Immature natural killer cell (primary cell): ENCODE results near the gene NLRC3. TPM values are rescaled to one million over a fixed set of nuclear protein-coding genes. Genes with fewer than 3 reads are reported as not detected.

Experiments used
- DNase-seq, 3 donors: peaks; one replicate each; pipeline ENCODE4 v3.0.0; 2022; ENCODE audit warnings: mixed read lengths in 1 of 3
- H3K27ac Mint-ChIP-seq, 6 donors: one replicate each; pipeline ENCODE4 v1.8.0; 2020; ENCODE audit warnings: mixed read lengths in 6 of 6, mild to moderate bottlenecking in 5 of 6, inconsistent platforms in 4 of 6, moderate library complexity in 3 of 6
- H3K27me3 Mint-ChIP-seq, 3 donors: one replicate each; pipeline ENCODE4 v1.8.0; 2020 to 2021; ENCODE audit warnings: low read depth in 3 of 3, mild to moderate bottlenecking in 3 of 3, mixed read lengths in 3 of 3, moderate library complexity in 3 of 3, inconsistent platforms in 1 of 3
- H3K36me3 Mint-ChIP-seq, 3 donors: one replicate each; pipeline ENCODE4 v1.8.0; 2020; ENCODE audit warnings: mixed read lengths in 3 of 3, inconsistent platforms in 2 of 3, mild to moderate bottlenecking in 2 of 3
- H3K4me1 Mint-ChIP-seq, 2 donors: one replicate each; pipeline ENCODE4 v1.8.0; 2020; ENCODE audit warnings: inconsistent platforms in 2 of 2, mild to moderate bottlenecking in 2 of 2, mixed read lengths in 2 of 2, moderate library complexity in 1 of 2
- H3K4me3 Mint-ChIP-seq, 5 donors: one replicate each; pipeline ENCODE4 v1.8.0; 2020; ENCODE audit warnings: mild to moderate bottlenecking in 5 of 5, mixed read lengths in 5 of 5, inconsistent platforms in 3 of 5, moderate library complexity in 3 of 5
- H3K9me3 Mint-ChIP-seq, 6 donors: one replicate each; pipeline ENCODE4 v1.8.0; 2020; ENCODE audit warnings: mild to moderate bottlenecking in 6 of 6, mixed read lengths in 6 of 6, inconsistent platforms in 4 of 6, moderate library complexity in 3 of 6
- polyA plus RNA-seq, 3 donors: library from polyadenylated mRNA; unstranded; fragments of 300-500 nt; fragmentation: Illumina TruSeq; gene quantifications; one replicate each; pipeline ENCODE4 v1.2.3, GENCODE V29; 2021

NLRC3 gene
- polyA plus RNA-seq, 3 donors from 2014 or later, result 18.3 to 68.0 (median 24.9) TPM

GRCh38 chr16:3580686-3581085, 3.5 kb upstream of the NLRC3 start:
- peak overlapping the region in 5 of 6 donors; percentile 10 to 67 (median 64) for H3K27ac Mint-ChIP-seq

GRCh38 chr16:3580251-3580651, 3.0 kb upstream of the NLRC3 start:
- no peak for DNase-seq
- H3K4me3 Mint-ChIP-seq, result peak overlapping the region in 4 of 5 donors; percentile 26 to 99 (median 83)
- peaks cover 0 to 15% (median 11%) of the 10 kb centered on the region in 3 donors for H3K27me3 Mint-ChIP-seq
- H3K27ac Mint-ChIP-seq, result peak overlapping the region; percentile 10 to 100 (median 70)
- peaks cover 50 to 64% of the 10 kb centered on the region in 2 donors for H3K4me1 Mint-ChIP-seq
- H3K36me3 Mint-ChIP-seq, result peaks cover 0 to 4% (median 0%) of the 10 kb centered on the region in 3 donors
- H3K9me3 Mint-ChIP-seq, result no peaks in the 10 kb centered on the region

More at GRCh38 chr16:3580686-3581085, 3.5 kb upstream of the NLRC3 start:
- peaks cover 50 to 64% of the 10 kb centered on the region in 2 donors for H3K4me1 Mint-ChIP-seq
- peaks cover 0 to 19% (median 11%) of the 10 kb centered on the region in 3 donors for H3K27me3 Mint-ChIP-seq
- no peak for DNase-seq
- H3K36me3 Mint-ChIP-seq, result peaks cover 0 to 4% (median 0%) of the 10 kb centered on the region in 3 donors
- H3K9me3 Mint-ChIP-seq, result no peaks in the 10 kb centered on the region
- H3K4me3 Mint-ChIP-seq, result peak overlapping the region in 4 of 5 donors; percentile 18 to 99 (median 46)

GRCh38 chr16:3579776-3580175, 2.6 kb upstream of the NLRC3 start:
- no peak for DNase-seq
- no peaks in the 10 kb centered on the region for H3K9me3 Mint-ChIP-seq
- H3K4me1 Mint-ChIP-seq, result peaks cover 50 to 64% of the 10 kb centered on the region in 2 donors

GRCh38 chr16:3578610-3579551, 1.7 kb upstream of the NLRC3 start:
- peak; percentile 84 to 85 (median 85) for DNase-seq
- no peaks in the 10 kb centered on the region for H3K9me3 Mint-ChIP-seq
- H3K4me1 Mint-ChIP-seq, result peaks cover 48 to 67% of the 10 kb centered on the region in 2 donors
- H3K27ac Mint-ChIP-seq, result peak overlapping the region; percentile 94 to 100 (median 98)
- H3K27me3 Mint-ChIP-seq, result peaks cover 0 to 15% (median 7%) of the 10 kb centered on the region in 3 donors
- H3K36me3 Mint-ChIP-seq, result peaks cover 0 to 4% (median 0%) of the 10 kb centered on the region in 3 donors
- peak overlapping the region; percentile 93 to 99 (median 99) for H3K4me3 Mint-ChIP-seq

More at GRCh38 chr16:3579776-3580175, 2.6 kb upstream of the NLRC3 start:
- H3K27me3 Mint-ChIP-seq, result peaks cover 0 to 15% (median 11%) of the 10 kb centered on the region in 3 donors
- peak overlapping the region; percentile 67 to 99 (median 99) for H3K4me3 Mint-ChIP-seq
- peak overlapping the region; percentile 94 to 100 (median 98) for H3K27ac Mint-ChIP-seq
- peaks cover 0 to 4% (median 0%) of the 10 kb centered on the region in 3 donors for H3K36me3 Mint-ChIP-seq

GRCh38 chr16:3578121-3578520, 918 bp upstream of the NLRC3 start:
- H3K4me1 Mint-ChIP-seq, result peaks cover 54 to 68% of the 10 kb centered on the region in 2 donors

GRCh38 chr16:3576211-3576610, 992 bp downstream of the NLRC3 start:
- H3K9me3 Mint-ChIP-seq, result no peaks in the 10 kb centered on the region
- peak overlapping the region; percentile 94 to 100 (median 98) for H3K27ac Mint-ChIP-seq
- DNase-seq, result peak; percentile 31 to 36 (median 31)
- peak overlapping the region; percentile 93 to 99 (median 99) for H3K4me3 Mint-ChIP-seq
- H3K36me3 Mint-ChIP-seq, result peaks cover 2 to 6% (median 4%) of the 10 kb centered on the region in 3 donors
- H3K27me3 Mint-ChIP-seq, result peaks cover 0 to 13% (median 8%) of the 10 kb centered on the region in 3 donors
- peaks cover 69 to 80% of the 10 kb centered on the region in 2 donors for H3K4me1 Mint-ChIP-seq

More at GRCh38 chr16:3578121-3578520, 918 bp upstream of the NLRC3 start:
- H3K27me3 Mint-ChIP-seq, result peaks cover 0 to 15% (median 7%) of the 10 kb centered on the region in 3 donors
- H3K36me3 Mint-ChIP-seq, result peaks cover 0 to 4% (median 0%) of the 10 kb centered on the region in 3 donors
- peak overlapping the region; percentile 94 to 100 (median 98) for H3K27ac Mint-ChIP-seq
- peak; percentile 40 to 51 (median 45) for DNase-seq
- H3K4me3 Mint-ChIP-seq, result peak overlapping the region; percentile 93 to 99 (median 99)
- no peaks in the 10 kb centered on the region for H3K9me3 Mint-ChIP-seq

- peaks cover 0 to 13% (median 8%) of the 10 kb centered on the region in 3 donors for H3K27me3 Mint-ChIP-seq
- peak overlapping the region; percentile 93 to 99 (median 99) for H3K4me3 Mint-ChIP-seq
- peaks cover 75 to 78% of the 10 kb centered on the region in 2 donors for H3K4me1 Mint-ChIP-seq
- peak overlapping the region; percentile 84 to 100 (median 95) for H3K27ac Mint-ChIP-seq
- peaks cover 0 to 4% (median 2%) of the 10 kb centered on the region in 6 donors for H3K9me3 Mint-ChIP-seq
- no peak for DNase-seq
- peaks cover 9 to 13% (median 9%) of the 10 kb centered on the region in 3 donors for H3K36me3 Mint-ChIP-seq
Measured at GRCh38 chr16:3575491-3575890, 1.7 kb downstream of the NLRC3 start.

- H3K4me1 Mint-ChIP-seq, result peaks cover 72 to 77% of the 10 kb centered on the region in 2 donors
- H3K27ac Mint-ChIP-seq, result peak overlapping the region in 5 of 6 donors; percentile 84 to 100 (median 96)
- H3K36me3 Mint-ChIP-seq, result peaks cover 15 to 22% (median 20%) of the 10 kb centered on the region in 3 donors
- H3K4me3 Mint-ChIP-seq, result peak overlapping the region; percentile 49 to 99 (median 99)
- DNase-seq, result no peak
- peaks cover 0 to 9% (median 6%) of the 10 kb centered on the region in 6 donors for H3K9me3 Mint-ChIP-seq
- H3K27me3 Mint-ChIP-seq, result peaks cover 0 to 13% (median 8%) of the 10 kb centered on the region in 3 donors
Measured at GRCh38 chr16:3574195-3574594, 3.0 kb downstream of the NLRC3 start.

GRCh38 chr16:3573146-3573815, 3.9 kb downstream of the NLRC3 start:
- H3K27me3 Mint-ChIP-seq, result peaks cover 0 to 8% (median 6%) of the 10 kb centered on the region in 3 donors
- H3K36me3 Mint-ChIP-seq, result peaks cover 15 to 22% (median 20%) of the 10 kb centered on the region in 3 donors
- peak overlapping the region; percentile 58 to 72 (median 66) for H3K4me3 Mint-ChIP-seq
- H3K4me1 Mint-ChIP-seq, result peaks cover 70 to 76% of the 10 kb centered on the region in 2 donors
- peak overlapping the region; percentile 73 to 92 (median 86) for H3K27ac Mint-ChIP-seq
- peaks cover 0 to 9% (median 6%) of the 10 kb centered on the region in 6 donors for H3K9me3 Mint-ChIP-seq
- no peak for DNase-seq

GRCh38 chr16:3570420-3571062, 6.7 kb downstream of the NLRC3 start:
- Mint-ChIP-seq H3K27me3 (peaks cover 0 to 1% (median 0%) of the 10 kb centered on the region in 3 donors), H3K4me1 (peaks cover 55 to 60% of the 10 kb centered on the region in 2 donors), H3K36me3 (peaks cover 10 to 26% (median 20%) of the 10 kb centered on the region in 3 donors), H3K9me3 (peaks cover 0 to 9% (median 6%) of the 10 kb centered on the region in 6 donors), H3K4me3 (peak overlapping the region in 1 of 5 donors; percentile 39), H3K27ac (peak overlapping the region in 5 of 6 donors; percentile 29 to 61 (median 47))
- no peak for DNase-seq

GRCh38 chr16:3569851-3570250, 7.4 kb downstream of the NLRC3 start:
- H3K27ac Mint-ChIP-seq, result peak overlapping the region in 3 of 6 donors; percentile 35 to 61 (median 49)
- no peak overlapping the region for H3K4me3 Mint-ChIP-seq
- H3K36me3 Mint-ChIP-seq, result peaks cover 10 to 30% (median 20%) of the 10 kb centered on the region in 3 donors
- H3K4me1 Mint-ChIP-seq, result peaks cover 48 to 53% of the 10 kb centered on the region in 2 donors
- no peak for DNase-seq
- H3K27me3 Mint-ChIP-seq, result peaks cover 0 to 1% (median 0%) of the 10 kb centered on the region in 3 donors
- peaks cover 0 to 9% (median 6%) of the 10 kb centered on the region in 6 donors for H3K9me3 Mint-ChIP-seq

GRCh38 chr16:3566990-3567389, 10.2 kb downstream of the NLRC3 start:
- Mint-ChIP-seq H3K4me3 (no peak overlapping the region), H3K27ac (peak overlapping the region in 3 of 6 donors; percentile 36 to 71 (median 39)), H3K36me3 (peaks cover 10 to 35% (median 20%) of the 10 kb centered on the region in 3 donors), H3K4me1 (peaks cover 28 to 29% of the 10 kb centered on the region in 2 donors), H3K9me3 (peaks cover 0 to 9% (median 6%) of the 10 kb centered on the region in 6 donors), H3K27me3 (peaks cover 0 to 1% (median 0%) of the 10 kb centered on the region in 3 donors)
- DNase-seq, result no peak
